ENCODE measurements around the gene BACE2.
"Not testable (repeated sequence)": the region's sequence is repeated elsewhere in the genome, so short reads cannot be mapped to it uniquely, and the experiment has no call there.

BACE2 gene

DNA sequence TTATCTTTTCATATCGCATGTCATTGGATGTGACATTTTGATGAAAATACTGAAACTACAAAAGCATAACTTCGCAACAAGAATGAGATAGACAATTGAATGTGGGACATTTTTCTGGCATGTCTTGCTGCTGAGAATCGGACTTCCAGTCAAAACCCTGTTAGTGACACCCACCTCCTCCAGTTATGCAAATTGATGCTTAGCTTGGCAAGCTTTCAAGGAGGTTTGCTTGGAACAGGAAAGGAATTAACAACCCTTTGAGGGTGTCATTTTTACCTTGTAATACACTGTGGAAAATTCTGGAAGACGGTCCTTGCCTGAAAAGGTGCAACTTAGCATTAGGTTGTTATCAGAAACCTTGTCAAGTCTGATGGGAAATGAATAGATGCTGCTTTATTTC lies 109.9 kb downstream of the BACE2 start:
- DNase-seq (ENCODE audit: low spot score), result no peak

DNA sequence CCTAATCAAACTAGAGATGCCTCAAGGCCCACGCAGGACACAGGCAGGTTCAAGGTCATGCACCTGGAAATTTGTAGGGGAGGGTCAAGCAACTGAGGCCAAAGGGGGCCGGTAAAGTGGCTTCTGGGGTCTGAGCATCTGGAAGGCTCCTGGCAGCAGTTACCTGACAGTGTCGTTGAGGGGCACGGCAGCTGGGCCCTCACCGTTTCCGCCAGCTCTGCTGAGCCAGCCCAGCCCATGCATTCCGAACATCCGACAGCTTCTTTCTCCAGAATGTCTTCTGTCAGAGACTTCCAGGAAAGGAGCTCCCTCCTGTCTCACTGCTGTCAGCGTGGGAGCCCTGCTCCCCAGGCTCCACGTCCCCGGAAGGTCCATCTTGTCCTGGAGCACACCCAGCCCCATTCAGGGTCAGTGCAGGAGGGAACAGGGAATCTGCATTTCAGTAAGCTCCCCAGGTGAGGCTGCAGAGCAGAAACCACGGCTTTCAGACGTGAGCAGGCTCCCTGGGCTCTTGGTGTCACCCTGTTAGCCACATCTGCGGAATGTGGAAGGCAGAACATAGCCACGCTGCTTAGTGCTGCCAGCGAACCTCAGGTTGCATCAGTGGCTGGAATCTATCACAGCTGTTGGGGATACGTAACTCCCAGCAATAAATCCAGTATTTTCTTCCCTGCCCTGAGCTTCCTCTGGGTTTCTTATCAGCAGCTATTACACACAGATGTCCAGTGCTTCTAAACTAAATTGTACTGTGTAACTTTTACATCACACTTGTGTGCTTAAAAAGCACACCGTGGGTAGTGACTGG lies 112.4 kb downstream of the BACE2 start:
- DNase-seq (ENCODE audit: low spot score), result no peak

DNA sequence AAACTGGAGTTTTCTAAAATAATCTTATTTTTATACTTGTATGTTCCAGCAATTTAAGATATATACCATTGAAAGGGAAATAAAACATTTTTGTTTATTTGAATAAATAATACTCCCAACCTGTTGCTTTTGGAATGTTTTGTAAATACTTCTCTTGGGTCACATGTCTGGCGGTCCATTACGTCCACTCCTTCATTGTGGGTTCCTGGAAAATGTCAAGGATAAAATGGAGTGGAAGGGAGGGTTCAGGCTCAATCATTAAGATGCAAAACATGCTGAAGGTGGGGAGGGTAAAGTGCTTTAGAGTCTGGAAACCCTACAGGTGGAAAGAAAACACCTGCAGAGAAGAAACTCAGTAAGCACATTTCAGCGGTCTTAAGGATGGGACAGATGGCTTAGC lies 114.5 kb downstream of the BACE2 start:
- DNase-seq (ENCODE audit: low spot score), result no peak

DNA sequence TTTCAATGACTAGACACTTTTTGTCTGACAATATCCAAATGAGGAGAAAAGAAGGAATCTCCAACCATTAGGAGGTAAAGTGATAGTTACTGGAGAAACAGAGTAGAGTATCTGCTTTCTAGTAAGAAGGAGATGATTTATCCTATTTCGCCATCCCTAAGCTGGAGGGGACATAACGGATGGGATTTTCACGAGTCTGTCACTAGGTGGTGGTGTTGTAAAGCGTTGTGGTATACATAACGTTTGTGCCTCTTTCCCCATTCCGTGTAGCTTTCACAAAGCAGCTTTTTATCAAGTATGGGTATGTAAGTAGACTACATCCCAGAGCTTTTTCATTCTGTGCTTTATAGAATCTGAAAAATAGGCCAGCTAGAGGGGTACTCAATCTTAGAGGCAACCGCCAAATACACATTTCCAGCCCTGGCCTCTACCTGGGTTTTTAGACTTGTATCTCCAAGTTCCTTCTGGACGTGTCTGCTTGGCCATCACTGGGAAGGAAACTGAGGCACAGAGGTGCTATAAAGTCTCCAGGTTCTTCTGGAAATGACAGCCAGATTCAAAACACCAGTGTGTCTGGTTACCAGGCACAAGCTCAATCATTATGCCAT lies 115.4 kb downstream of the BACE2 start:
- DNase-seq (ENCODE audit: low spot score), result peak; percentile 70

DNA sequence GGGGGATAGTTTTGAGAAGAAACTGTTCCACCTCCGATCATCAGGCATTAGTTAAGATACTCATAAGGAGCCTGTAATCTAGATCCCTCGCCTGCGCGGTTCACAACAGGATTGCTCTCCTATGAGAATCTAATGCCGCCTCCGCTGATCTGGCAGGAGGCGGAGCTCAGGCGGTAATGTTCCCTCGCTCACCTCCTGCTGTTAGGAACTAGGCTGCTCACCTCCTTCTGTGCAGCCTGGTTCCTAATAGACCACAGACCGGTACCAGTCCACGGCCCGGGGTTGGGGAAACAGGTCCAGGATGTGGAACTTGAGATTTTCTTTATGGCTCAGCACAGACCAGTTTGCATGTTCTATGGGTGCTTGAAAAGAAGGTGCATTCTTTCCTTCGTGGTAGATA lies 121.5 kb downstream of the BACE2 start:
- no peak for DNase-seq (ENCODE audit: low spot score)

DNA sequence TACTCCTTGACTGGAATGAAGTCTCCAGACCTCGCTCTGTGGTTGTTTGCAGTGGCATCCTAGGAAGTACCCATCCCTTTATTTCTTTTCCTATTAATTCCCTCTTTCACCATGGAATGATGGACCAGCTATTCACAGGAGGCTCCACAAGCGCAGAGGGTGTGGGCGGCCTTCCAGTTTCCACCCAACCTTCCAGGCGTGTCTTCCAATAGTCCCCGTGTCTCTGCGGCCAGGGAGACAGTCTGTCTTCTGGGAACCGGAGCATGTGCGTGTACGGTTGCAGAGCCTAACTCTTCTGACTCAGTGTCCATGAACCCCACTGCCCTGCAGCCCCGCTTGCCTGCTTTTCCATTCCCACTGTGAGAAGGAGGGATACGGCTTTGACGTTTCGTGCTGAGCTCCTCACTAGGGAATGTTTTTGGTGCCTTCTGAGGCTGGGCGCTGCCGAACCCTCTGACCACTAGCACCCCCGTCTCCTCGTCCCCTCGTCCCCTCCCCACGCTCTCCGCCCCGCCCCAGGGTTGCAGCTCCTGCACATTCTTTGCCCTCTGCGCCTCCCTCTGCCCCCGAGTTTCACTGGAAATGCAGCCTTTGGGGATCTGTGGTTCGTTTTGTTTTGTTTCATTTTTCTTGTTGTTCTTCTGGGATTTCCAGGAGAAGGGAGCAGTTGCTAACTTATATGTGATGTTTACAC lies 122.3 kb downstream of the BACE2 start:
- no peak for DNase-seq (ENCODE audit: low spot score)

DNA sequence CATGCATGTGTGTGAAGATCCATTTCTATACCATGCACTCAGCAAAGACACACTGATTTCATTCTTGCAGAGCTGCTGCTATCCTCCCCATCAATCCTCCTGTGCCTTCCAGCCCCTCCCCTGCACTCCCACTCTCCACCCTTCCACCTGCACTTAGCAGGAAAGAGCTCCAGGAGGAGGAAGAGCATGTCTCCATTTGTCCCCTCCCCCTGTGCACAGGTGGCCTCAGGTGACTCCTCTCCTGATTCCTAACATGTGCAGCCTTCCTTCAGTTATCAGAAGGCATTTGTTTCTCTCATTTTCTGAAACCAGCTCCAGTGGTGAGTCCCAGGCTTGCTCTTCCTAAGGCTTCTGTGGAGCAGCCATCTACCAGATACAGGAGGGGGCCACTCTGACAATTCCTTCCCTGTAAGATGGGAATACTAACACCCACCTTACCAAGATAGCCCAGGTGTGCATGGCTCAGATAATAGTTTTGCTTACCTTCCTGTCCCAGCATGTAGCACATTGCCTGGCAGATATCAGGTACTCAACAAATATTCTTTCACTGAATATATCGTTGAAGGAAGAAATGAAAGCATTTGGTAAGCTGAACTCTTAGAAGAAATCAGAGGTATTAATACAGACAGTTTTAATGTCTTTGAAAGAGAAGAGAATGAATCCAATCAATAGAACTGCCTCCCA lies 126.7 kb downstream of the BACE2 start:
- no peak for DNase-seq (ENCODE audit: low spot score)

DNA sequence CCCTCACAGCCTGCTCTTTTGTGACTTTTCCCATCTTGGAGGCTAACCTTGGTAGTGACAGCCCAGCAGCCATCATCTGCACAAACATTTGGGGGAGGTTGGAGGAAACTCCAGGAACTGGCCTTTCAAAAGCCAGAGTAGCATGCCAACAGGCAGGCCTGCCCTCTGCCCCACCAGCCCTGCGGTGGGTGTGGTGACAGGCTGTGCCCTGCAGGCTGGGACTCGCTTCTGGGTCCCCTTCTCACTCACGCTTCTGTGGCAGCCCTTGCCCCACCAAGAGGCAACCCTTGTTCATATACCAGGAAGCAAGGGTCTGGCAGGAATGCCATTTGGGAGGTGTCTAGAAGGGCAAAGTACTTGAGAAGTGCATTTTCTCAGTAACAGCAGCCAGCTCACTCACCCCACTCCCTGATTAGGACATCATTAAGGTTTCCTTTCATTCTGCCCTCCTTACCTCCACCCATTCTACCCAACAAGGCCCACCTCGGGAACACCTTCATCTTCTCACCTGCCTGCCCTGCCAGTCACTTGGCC lies 127.8 kb downstream of the BACE2 start:
- DNase-seq (ENCODE audit: low spot score), result no peak

DNA sequence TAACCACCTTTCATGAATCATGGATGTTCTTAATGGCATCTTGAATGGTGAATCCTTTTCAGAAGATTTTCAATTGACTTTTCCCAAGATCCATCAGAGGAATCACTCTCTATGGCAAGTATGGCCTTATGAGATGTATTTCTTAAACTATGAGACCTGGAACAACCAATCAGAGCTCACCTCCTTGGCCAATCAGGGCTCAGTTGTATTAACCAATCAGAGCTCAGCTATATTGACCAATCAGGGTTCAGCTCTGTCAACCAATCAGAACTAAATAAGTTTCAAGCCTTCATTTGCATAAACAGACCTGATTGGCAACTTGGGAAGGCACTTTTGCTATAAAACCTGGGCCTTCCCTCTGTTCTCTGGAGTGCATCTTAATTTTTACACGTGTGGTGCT lies 135.0 kb downstream of the BACE2 start:
- no peak for DNase-seq (ENCODE audit: low spot score)

DNA sequence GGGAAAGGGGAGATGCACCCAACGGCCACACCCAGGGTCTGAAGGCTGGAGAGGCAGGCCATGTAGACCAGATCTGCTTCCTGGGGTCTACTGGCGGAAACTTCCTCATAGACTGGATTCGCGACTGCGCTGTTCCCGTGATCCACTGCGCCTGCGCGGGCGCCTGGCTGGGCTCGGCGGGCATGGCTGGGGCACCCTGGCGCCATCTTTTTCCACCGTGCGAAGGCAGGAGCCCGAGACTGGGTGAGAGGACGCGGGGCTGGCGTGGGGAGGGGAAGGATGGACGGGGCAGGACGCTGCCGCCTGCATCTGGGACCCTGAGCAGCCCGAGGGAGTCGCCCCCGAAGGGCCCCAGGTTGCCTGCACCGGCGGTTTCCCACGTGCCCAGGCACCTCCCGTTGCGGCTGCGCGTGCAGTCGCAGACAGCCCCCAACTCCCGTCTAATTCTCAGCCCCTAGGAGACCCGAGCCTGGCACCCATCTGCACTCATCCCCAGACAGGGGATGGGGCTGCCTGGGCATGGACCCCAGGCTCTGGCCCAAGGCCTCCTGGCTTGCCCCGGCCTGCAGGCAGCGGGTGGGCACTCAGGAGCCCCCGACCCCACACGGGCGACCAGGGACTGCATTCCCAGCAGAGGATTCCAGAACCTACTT lies 136.2 kb downstream of the BACE2 start:
- DNase-seq (ENCODE audit: low spot score), result no peak

DNA sequence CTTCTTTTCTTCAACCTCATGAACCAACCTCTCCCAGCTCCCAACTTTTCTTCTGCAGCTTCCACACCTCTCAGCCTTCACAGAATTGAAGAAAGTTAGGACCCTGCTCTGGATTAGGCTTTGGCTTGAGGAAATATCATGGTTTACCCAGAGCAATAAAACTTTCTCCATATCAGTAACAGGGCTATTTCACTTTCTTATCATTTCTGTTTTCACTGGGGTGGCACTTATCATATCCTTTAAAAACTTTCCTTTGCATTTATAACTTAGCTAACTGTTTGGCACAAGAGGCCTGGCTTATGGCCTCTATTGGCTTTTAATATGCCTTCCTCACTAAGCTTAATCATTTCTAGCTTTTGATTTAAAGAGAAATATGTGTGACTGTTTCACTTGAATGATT lies 139.3 kb downstream of the BACE2 start:
- no peak for DNase-seq (ENCODE audit: low spot score)

DNA sequence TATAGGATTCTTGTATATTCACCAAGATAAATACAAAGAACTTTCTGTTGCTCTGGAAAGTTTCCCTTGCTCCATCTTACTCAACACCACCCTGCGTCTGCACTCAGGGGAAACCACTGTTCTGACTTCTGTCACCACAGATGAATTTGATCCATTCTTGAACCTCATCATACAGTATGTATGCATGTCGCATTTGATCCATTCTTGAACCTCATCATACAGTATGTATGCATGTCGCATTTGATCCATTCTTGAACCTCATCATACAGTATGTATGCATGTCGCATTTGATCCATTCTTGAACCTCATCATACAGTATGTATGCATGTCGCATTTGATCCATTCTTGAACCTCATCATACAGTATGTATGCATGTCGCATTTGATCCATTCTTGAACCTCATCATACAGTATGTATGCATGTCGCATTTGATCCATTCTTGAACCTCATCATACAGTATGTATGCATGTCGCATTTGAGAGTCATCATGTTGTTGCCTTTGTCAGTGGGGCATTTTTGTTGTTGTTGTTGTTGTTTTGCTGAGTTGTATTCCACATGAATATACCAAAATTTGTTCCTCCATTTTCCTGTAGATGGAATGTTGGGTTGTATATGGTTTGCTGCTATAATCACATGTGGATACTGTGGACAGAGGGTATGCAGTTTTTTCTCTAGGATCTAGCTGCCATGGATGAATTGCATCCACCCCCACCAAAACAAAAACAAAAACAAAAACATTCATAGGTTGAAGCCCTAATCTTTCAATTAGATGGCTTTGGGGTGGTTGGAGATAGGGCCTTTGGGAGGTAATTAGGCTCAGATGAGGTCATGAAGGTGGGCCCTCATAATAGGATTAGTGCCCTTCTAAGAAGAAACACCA lies 145.6 kb downstream of the BACE2 start:
- DNase-seq (ENCODE audit: low spot score), result not testable (repeated sequence)

DNA sequence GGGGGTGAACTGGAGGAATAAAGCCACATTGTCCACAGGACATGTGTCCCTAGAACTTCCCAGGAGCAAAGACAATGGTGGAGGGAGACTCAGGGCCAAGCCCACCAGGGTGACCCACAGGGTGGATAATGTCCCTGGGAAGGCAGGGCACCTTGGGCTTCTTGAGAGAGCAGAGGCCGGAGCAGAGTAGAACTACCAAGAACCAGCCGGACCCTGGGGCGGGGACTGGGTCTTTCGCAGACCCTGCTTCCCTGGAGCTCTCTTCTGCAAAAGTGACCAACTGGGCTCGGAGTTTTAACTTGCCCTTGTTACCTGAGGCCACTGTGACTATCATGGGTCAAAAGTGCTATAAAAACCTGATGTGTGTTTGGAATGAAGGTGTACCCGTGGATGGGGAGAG lies 147.8 kb downstream of the BACE2 start:
- no peak for DNase-seq (ENCODE audit: low spot score)

DNA sequence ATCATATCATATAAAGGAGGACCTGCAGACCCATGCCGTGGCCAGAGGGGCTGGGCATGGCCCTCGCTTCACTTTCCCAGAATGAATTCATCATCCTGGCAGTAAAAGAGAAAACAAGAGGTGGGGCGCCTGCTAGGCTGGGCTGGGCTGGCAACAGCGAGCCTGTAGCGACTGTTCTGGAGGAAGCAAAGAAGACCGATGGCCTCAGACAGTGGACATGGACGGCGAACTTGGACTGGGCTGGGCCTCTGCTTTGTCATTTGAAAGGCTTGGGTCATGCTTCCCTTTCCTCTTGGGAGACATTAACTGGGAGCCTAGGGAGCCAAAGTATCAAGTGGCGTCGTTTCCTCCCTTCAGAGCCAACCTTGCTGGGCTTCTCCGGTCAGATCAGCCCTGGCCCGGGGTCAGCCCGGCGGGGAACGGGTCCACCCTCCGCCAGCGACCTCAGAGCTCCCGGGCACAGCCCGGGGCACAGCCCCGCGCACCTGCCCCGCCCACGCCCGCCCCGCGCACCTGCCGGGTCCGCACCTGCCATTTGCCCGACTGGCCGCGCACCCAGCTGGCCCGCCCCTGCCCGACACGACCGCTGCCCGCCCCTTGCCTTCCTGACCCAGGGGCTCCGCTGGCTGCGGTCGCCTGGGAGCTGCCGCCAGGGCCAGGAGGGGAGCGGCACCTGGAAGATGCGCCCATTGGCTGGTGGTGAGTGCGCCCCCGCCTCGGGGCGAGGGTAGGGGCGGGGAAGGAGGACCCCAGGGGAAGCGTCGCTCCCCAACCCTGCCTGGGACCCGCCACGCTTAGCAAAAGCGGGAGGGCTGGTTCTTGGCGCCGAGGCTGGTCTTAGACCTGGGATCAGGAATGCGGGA lies 148.5 kb downstream of the BACE2 start, which contains the start of gene FAM3B:
FAM3B (plus strand) TSS at position 602 of the 863 bp plus-strand sequence; CDS start at position 681, 79 bp downstream.
- DNase-seq (ENCODE audit: low spot score), result peak; percentile 21

DNA sequence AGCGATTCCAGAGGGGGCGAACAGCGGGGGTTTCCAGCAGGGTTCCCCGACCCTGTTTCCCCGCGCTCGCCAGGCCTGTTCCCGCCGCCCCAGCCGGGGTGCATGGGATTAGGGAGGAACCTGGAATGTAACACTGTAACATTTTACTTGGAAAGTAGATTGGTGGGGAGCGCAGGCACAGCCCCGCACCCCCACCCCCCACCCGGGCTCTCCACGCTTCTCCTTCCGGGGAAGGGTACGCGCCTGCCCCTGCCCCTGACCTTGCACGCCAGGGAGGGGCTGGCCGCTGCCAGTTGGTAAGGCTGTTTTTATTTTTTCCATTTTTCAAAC lies 149.1 kb downstream of the BACE2 start:
- no peak for DNase-seq (ENCODE audit: low spot score)

DNA sequence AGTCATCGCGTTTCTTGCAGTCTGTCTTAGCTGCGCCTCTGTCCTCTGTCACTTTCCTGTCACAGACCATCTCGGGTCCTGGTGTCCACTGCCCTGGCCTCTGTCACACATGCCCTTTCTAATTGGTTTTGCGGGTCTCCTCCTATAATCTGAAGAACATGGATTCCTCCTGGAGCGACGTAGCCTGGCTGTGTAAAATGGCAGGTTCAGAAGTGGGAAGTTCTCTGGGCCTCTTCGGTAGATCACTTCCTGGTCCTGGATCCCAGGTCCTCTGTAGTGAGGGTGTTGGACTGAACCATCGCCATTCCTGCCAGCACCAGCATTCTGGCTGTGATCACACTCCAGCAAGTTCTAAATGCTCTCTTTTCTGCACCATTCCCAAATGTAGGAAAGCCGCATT lies 149.5 kb downstream of the BACE2 start:
- no peak for DNase-seq (ENCODE audit: low spot score)

DNA sequence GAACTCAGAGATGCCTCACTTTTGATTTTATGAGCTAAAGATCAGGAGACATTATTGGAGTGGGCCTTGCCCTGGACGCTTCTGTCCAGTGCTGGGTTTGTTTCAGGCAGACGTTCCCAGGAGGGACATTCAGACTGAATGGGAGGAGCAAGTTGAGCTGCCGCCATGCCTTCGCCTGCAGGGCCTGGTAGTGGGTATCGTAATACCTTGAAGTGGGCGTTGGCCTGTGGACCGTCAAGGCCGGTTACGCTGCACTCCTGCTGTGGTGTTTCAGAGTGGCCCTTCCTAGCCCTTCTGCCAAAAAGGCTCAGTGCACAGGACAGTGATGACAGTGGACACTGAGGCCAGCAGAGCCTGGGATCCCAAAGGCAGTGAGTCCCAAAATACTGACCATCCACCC lies 150.3 kb downstream of the BACE2 start:
- no peak for DNase-seq (ENCODE audit: low spot score)

DNA sequence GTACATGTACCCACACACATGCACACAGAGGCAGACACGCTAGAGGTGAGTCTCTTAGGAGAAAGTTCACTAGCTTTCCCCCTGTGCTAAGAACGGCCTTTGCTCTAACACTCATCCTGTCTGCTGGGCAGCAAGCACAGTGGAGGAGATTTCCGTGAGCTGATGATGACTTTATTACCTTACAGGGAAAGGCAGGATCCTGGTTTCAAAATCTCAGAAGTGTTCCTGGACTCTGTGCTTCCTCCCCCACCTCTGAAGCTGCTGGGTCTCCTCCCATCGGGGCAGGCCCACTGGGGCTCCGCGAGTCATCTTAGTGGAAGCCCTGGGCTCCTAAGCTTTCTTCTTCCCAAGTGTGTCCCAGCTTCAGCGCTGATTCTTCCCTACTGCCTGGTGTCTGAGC lies 151.3 kb downstream of the BACE2 start:
- DNase-seq (ENCODE audit: low spot score), result no peak

DNA sequence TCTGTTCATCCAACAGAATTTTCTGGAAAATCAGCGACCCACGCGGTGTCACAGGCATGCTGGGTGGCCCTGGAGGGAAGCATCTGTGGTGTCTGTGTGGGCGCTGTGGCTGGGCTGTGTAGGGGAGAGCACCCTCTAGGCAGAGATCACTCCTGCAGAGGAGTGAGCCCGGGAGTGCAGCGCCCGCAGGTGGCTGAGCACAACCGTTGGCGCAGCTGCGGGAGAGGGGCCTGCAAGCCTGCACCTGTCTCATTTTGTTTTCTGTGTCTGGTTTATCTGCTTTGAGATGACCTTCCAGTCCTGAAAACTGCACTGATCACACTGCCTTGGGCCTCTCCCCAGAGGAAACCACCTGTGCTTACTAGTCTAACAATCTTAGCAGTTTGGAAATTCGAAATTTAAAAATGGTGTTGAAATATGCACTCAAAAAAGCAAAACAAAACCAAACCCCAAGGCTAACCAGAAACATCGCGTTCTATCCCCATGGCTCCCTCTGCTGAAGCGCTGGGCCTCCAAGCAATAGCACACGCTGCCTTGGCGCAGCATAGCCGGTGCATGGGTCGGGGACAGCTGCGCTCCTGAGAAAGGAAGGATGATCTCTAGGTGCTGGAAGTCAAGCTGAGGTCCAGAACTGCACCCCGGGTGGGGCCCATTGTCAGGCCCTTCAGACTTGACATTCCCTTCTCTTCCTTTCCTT lies 153.4 kb downstream of the BACE2 start:
- DNase-seq (ENCODE audit: low spot score), result peak; percentile 33

All from germinal center (tissue), 1 donor.